Mucosa of rectum (tissue), 2 donors: ENCODE data around the gene CCDC197.
A peak's percentile ranks its signal among the peaks of the same experiment; 100 is the strongest.

Experiments used
- H3K27ac ChIP-seq, 2 donors: one replicate each; pipeline ENCODE4 v1.7.0; 2013; ENCODE audit warnings: inconsistent platforms in 2 of 2, low read depth in 2 of 2, low read length in 2 of 2
- H3K27me3 ChIP-seq, 2 donors: one replicate each; pipeline ENCODE4 v1.7.0; 2013; ENCODE audit warnings: low read length in 2 of 2; ENCODE audit not compliant: control insufficient read depth in 2 of 2, insufficient read depth in 2 of 2
- H3K36me3 ChIP-seq, 2 donors: one replicate each; pipeline ENCODE4 v1.7.0; 2013; ENCODE audit warnings: low read length in 2 of 2; ENCODE audit not compliant: control insufficient read depth in 2 of 2, insufficient read depth in 2 of 2
- H3K4me1 ChIP-seq, 2 donors: one replicate each; pipeline ENCODE4 v1.7.0; 2013; ENCODE audit warnings: low read length in 2 of 2, mild to moderate bottlenecking in 1 of 2; ENCODE audit not compliant: control insufficient read depth in 2 of 2, insufficient read depth in 2 of 2
- H3K4me3 ChIP-seq, 2 donors: one replicate each; pipeline ENCODE4 v1.7.0; 2013; ENCODE audit warnings: low read length in 2 of 2
- H3K9ac ChIP-seq, 2 donors: one replicate each; pipeline ENCODE4 v1.7.0; 2013; ENCODE audit warnings: low read length in 2 of 2, low read depth in 1 of 2, mild to moderate bottlenecking in 1 of 2
- H3K9me3 ChIP-seq, 2 donors: one replicate each; pipeline ENCODE4 v1.7.0; 2013; ENCODE audit warnings: low read length in 2 of 2; ENCODE audit not compliant: control insufficient read depth in 2 of 2
- donor health status: healthy.
- donor health status: Normal muscosa, but diverticular disease.

CCDC197 gene

GRCh38 chr14:93955850-93956481 lies 41.1 kb upstream of the CCDC197 start:
- H3K27me3 ChIP-seq: no peaks in the 10 kb centered on the region
- H3K9ac ChIP-seq: peak overlapping the region in 1 of 2 donors; percentile 54
- peaks cover 0 to 8% of the 10 kb centered on the region in 2 donors for H3K36me3 ChIP-seq
- no peaks in the 10 kb centered on the region for H3K9me3 ChIP-seq
- peak overlapping the region; percentile 29 to 64 for H3K4me3 ChIP-seq
- H3K27ac ChIP-seq: peak overlapping the region; percentile 56 to 88
- peaks cover 16 to 34% of the 10 kb centered on the region in 2 donors for H3K4me1 ChIP-seq

GRCh38 chr14:93956514-93957332 lies 40.4 kb upstream of the CCDC197 start:
- H3K27ac ChIP-seq: peak overlapping the region; percentile 56 to 88
- peak overlapping the region in 1 of 2 donors; percentile 34 for H3K9ac ChIP-seq
- peaks cover 0 to 8% of the 10 kb centered on the region in 2 donors for H3K36me3 ChIP-seq
- peak overlapping the region in 1 of 2 donors; percentile 64 for H3K4me3 ChIP-seq
- no peaks in the 10 kb centered on the region for H3K9me3 ChIP-seq
- peaks cover 16 to 34% of the 10 kb centered on the region in 2 donors for H3K4me1 ChIP-seq
- H3K27me3 ChIP-seq: no peaks in the 10 kb centered on the region

GRCh38 chr14:93957333-93957710 lies 39.8 kb upstream of the CCDC197 start:
- Histone ChIP-seq H3K4me1 (peaks cover 16 to 34% of the 10 kb centered on the region in 2 donors), H3K27me3 (no peaks in the 10 kb centered on the region), H3K9ac (no peak overlapping the region), H3K4me3 (peak overlapping the region in 1 of 2 donors; percentile 14), H3K27ac (peak overlapping the region; percentile 4 to 88), H3K9me3 (no peaks in the 10 kb centered on the region), H3K36me3 (peaks cover 0 to 8% of the 10 kb centered on the region in 2 donors)

GRCh38 chr14:93957751-93958566 lies 39.1 kb upstream of the CCDC197 start:
- H3K4me1 ChIP-seq: peaks cover 16 to 32% of the 10 kb centered on the region in 2 donors
- peak overlapping the region in 1 of 2 donors; percentile 88 for H3K27ac ChIP-seq

GRCh38 chr14:93958567-93959238 lies 38.4 kb upstream of the CCDC197 start:
- Histone ChIP-seq H3K27ac (peak overlapping the region in 1 of 2 donors; percentile 83), H3K9me3 (no peaks in the 10 kb centered on the region), H3K36me3 (no peaks in the 10 kb centered on the region), H3K4me1 (peaks cover 16 to 30% of the 10 kb centered on the region in 2 donors), H3K27me3 (no peaks in the 10 kb centered on the region), H3K4me3 (peak overlapping the region in 1 of 2 donors; percentile 20), H3K9ac (peak overlapping the region in 1 of 2 donors; percentile 24)

More at GRCh38 chr14:93957751-93958566, 39.1 kb upstream of the CCDC197 start:
- no peaks in the 10 kb centered on the region for H3K27me3 ChIP-seq
- no peak overlapping the region for H3K9ac ChIP-seq
- no peaks in the 10 kb centered on the region for H3K9me3 ChIP-seq
- H3K36me3 ChIP-seq: peaks cover 0 to 3% of the 10 kb centered on the region in 2 donors
- no peak overlapping the region for H3K4me3 ChIP-seq

GRCh38 chr14:93959239-93960107 lies 37.6 kb upstream of the CCDC197 start:
- H3K27me3 ChIP-seq: no peaks in the 10 kb centered on the region
- H3K36me3 ChIP-seq: no peaks in the 10 kb centered on the region
- peak overlapping the region in 1 of 2 donors; percentile 20 for H3K4me3 ChIP-seq
- peak overlapping the region in 1 of 2 donors; percentile 24 for H3K9ac ChIP-seq
- H3K4me1 ChIP-seq: peaks cover 16 to 38% of the 10 kb centered on the region in 2 donors
- peak overlapping the region; percentile 30 to 83 for H3K27ac ChIP-seq
- no peaks in the 10 kb centered on the region for H3K9me3 ChIP-seq

- peaks cover 16 to 40% of the 10 kb centered on the region in 2 donors for H3K4me1 ChIP-seq
- no peaks in the 10 kb centered on the region for H3K27me3 ChIP-seq
- peak overlapping the region; percentile 30 to 83 for H3K27ac ChIP-seq
- no peaks in the 10 kb centered on the region for H3K9me3 ChIP-seq
- no peak overlapping the region for H3K9ac ChIP-seq
- H3K4me3 ChIP-seq: no peak overlapping the region
- no peaks in the 10 kb centered on the region for H3K36me3 ChIP-seq
Observed at GRCh38 chr14:93960108-93960475, 37.0 kb upstream of the CCDC197 start.

- no peak overlapping the region for H3K4me3 ChIP-seq
- H3K9me3 ChIP-seq: no peaks in the 10 kb centered on the region
- peaks cover 16 to 40% of the 10 kb centered on the region in 2 donors for H3K4me1 ChIP-seq
- no peak overlapping the region for H3K9ac ChIP-seq
- no peaks in the 10 kb centered on the region for H3K27me3 ChIP-seq
- H3K27ac ChIP-seq: peak overlapping the region in 1 of 2 donors; percentile 52
- H3K36me3 ChIP-seq: no peaks in the 10 kb centered on the region
Observed at GRCh38 chr14:93960774-93961438, 36.2 kb upstream of the CCDC197 start.
